Glutamatergic neuron (in vitro differentiated cells): ENCODE data around the gene RPL22. TPM values are rescaled to one million over a fixed set of nuclear protein-coding genes. Genes with fewer than 3 reads are reported as not detected.

Experiments used
- DNase-seq: peaks from one replicate; pipeline ENCODE4 v3.0.0; 2022
- H3K27ac Mint-ChIP-seq: one replicate; pipeline ENCODE4 v1.8.0; 2020; ENCODE audit warnings: mild to moderate bottlenecking, mixed read lengths, inconsistent platforms; ENCODE audit not compliant: unreplicated experiment
- H3K27me3 Mint-ChIP-seq: one replicate; pipeline ENCODE4 v1.8.0; 2020; ENCODE audit warnings: mild to moderate bottlenecking, moderate library complexity, mixed read lengths, inconsistent platforms; ENCODE audit not compliant: unreplicated experiment
- H3K36me3 Mint-ChIP-seq: one replicate; pipeline ENCODE4 v1.8.0; 2020; ENCODE audit warnings: mild to moderate bottlenecking, mixed read lengths, inconsistent platforms; ENCODE audit not compliant: unreplicated experiment
- H3K4me1 Mint-ChIP-seq: one replicate; pipeline ENCODE4 v1.8.0; 2020; ENCODE audit warnings: mild to moderate bottlenecking, low read depth, mixed read lengths, inconsistent platforms; ENCODE audit not compliant: unreplicated experiment
- H3K4me3 Mint-ChIP-seq: one replicate; pipeline ENCODE4 v1.8.0; 2020; ENCODE audit warnings: mild to moderate bottlenecking, mixed read lengths, inconsistent platforms; ENCODE audit not compliant: unreplicated experiment
- H3K9me3 Mint-ChIP-seq: one replicate; pipeline ENCODE4 v1.8.0; 2020; ENCODE audit warnings: mild to moderate bottlenecking, moderate library complexity, mixed read lengths, inconsistent platforms; ENCODE audit not compliant: unreplicated experiment
- total RNA-seq: library from RNA; stranded (reverse); fragmentation: NEBNext Ultra II Directional; extraction: Animal tissue kit (Norgen Biotek cat#: 25700); gene quantifications from one replicate; pipeline ENCODE4 v1.2.1, GENCODE V29; 2021; ENCODE audit not compliant: unreplicated experiment
- TF ChIP-seq, protein P1 (sequence below): fragments of 200-600 bp; sonication (generic); IDR thresholded peaks from one replicate; pipeline ENCODE4 v1.5.0; 2021; ENCODE audit not compliant: partially characterized antibody, unreplicated experiment

The RPL22 gene
- total RNA-seq, 1 donor from 2014 or later = 275 TPM

DNA sequence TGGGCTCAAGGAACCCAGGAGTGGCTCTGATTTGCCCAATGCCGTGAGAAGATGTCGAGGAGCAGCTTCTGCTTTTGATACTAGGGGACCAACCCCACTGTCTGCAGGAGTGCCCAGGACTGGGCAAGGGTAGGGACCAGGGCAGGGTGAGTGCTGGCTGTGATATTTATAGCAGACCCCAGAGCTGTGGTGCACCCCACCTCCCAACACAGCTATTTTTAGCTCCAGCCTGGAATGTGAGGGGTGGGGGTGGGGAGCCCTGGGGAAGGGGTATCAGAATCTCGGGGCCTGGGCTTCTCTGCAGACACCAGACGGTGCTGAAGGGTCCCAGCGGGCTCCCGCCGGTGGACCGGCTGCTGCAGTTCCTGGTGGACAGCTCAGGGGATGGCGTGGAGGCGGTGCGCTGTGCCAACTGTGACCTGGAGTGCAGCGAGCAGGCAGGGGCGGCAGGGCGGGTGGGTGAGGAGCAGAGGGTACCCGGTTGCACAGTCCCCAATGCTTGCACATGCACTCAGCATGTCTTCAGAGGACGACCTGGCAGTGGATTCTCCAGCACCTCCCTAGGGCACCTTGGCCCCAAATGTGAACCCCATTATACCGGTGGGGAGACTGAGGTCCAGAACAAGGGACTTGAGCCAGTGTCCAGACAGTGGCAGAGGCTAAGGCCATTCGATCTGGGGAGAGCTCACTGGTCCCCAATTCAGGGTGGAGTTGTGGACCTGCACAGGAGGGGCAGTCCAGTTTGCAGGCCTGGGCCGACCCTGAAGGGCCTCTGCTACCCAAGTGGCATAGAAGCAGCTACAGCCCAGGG, 7.9 kb upstream of the RPL22 start:
- Mint-ChIP-seq H3K36me3 (no peaks in the 10 kb centered on the region), H3K27me3 (peaks cover 4% of the 10 kb centered on the region), H3K9me3 (peaks cover 2% of the 10 kb centered on the region), H3K4me1 (no peaks in the 10 kb centered on the region), H3K4me3 (peak overlapping the region; percentile 42), H3K27ac (no peak overlapping the region)
- no peak for DNase-seq
- TF ChIP-seq, protein P1, sequence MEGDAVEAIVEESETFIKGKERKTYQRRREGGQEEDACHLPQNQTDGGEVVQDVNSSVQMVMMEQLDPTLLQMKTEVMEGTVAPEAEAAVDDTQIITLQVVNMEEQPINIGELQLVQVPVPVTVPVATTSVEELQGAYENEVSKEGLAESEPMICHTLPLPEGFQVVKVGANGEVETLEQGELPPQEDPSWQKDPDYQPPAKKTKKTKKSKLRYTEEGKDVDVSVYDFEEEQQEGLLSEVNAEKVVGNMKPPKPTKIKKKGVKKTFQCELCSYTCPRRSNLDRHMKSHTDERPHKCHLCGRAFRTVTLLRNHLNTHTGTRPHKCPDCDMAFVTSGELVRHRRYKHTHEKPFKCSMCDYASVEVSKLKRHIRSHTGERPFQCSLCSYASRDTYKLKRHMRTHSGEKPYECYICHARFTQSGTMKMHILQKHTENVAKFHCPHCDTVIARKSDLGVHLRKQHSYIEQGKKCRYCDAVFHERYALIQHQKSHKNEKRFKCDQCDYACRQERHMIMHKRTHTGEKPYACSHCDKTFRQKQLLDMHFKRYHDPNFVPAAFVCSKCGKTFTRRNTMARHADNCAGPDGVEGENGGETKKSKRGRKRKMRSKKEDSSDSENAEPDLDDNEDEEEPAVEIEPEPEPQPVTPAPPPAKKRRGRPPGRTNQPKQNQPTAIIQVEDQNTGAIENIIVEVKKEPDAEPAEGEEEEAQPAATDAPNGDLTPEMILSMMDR = no peak

DNA sequence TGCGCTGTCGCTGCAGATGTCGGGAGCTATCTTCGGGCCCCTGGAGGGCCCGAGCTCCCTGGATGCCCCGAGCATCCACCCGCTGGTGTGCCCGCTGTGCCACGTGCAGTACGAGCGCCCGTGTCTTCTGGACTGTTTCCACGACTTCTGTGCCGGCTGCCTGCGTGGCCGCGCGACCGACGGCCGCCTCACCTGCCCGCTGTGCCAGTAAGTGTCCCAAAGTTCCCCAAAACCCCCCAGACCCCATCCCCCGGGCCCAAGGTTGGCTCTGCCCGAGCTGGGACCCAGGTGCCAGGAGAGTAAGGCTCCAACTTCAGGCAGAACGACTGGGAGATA, 7.1 kb upstream of the RPL22 start:
- H3K27me3 Mint-ChIP-seq = peaks cover 4% of the 10 kb centered on the region
- peaks cover 5% of the 10 kb centered on the region for H3K9me3 Mint-ChIP-seq
- no peak overlapping the region for H3K4me3 Mint-ChIP-seq

DNA sequence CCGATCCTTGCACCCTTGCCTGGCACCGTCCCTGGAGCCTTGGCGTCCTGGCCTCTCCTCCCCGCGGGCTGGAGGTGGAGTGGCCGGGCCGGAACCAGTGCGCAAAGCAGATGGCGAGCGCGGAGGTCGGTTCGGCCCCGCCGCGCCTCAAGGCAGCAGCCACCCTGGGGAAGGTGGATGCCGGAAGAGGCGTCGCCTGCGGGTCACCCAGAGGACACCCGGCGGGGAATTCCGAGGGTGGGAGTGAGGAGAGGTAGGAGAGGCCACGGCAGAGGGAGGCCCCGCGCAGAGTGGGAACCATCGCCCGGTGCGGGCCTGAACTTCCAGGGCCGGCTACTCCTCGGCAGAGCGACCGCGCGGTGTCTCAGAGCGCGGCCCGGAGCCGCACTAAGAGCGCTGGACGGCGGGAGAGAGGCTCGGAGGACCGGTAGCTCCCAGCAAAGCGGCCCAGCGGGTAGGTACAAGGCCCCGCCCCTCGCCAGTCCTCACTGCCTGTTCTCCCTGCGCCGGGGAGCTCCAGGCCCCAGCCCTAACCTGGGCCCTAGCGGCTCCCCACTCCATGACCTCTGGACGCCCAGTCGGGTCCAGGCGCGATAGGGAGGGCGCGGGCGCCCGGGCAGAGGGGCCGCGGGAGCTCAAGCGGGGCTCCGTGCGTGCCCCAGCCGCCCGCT, 6.6 kb upstream of the RPL22 start, which contains the start of gene RNF207:
TSS of gene RNF207 (plus strand) at position 271 of the 671 bp plus-strand sequence. CDS start 417 bp downstream, outside the sequence.
- TF ChIP-seq, protein P1 = no peak
- Mint-ChIP-seq H3K9me3 (peaks cover 5% of the 10 kb centered on the region), H3K27me3 (peaks cover 4% of the 10 kb centered on the region), H3K27ac (no peak within 1 kb of the TSS), H3K36me3 (no peaks in the 10 kb centered on the region), H3K4me3 (peak within 1 kb of the TSS; percentile 42), H3K4me1 (no peaks in the 10 kb centered on the region)
- DNase-seq = peak; percentile 66

More for the DNA sequence above, 7.1 kb upstream of the RPL22 start:
- DNase-seq = no peak
- no peaks in the 10 kb centered on the region for H3K36me3 Mint-ChIP-seq
- no peaks in the 10 kb centered on the region for H3K4me1 Mint-ChIP-seq
- TF ChIP-seq, protein P1 = no peak
- H3K27ac Mint-ChIP-seq = no peak overlapping the region

DNA sequence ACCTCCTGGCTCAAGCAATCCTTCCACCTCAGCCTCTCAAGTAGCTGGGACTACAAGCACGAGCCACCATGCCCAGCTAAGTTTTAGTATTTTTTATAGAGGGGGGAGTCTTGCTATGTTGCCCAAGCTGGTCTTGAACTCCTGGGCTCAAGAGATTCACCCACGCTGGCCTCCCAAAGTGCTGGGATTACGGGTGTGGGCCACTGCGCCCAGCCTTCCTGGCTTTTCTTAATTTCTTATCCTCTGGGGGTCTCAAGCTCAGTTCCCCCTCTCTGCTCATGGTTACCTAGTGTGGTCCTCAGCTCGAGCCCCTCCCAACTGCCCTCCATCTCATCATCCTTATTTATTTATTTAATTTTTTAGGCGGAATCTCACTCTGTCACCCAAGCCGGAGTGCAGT, 2.9 kb upstream of the RPL22 start:
- H3K4me3 Mint-ChIP-seq = no peak overlapping the region
- peaks cover 23% of the 10 kb centered on the region for H3K4me1 Mint-ChIP-seq
- no peaks in the 10 kb centered on the region for H3K36me3 Mint-ChIP-seq
- no peak for DNase-seq
- H3K27me3 Mint-ChIP-seq = no peaks in the 10 kb centered on the region
- TF ChIP-seq, protein P1 = no peak
- H3K27ac Mint-ChIP-seq = no peak overlapping the region
- H3K9me3 Mint-ChIP-seq = peaks cover 7% of the 10 kb centered on the region
